Right lobe of liver (tissue), 6 donors: ENCODE results near the gene STMND1. TPM values are rescaled to one million over a fixed set of nuclear protein-coding genes. Genes with fewer than 3 reads are reported as not detected.

Experiments
- ATAC-seq, 4 donors: fragments of 200-7000 bp; cut with Tn5 transposase; one replicate each; pipeline ENCODE4 v1.9.1; 2020; ENCODE audit warnings: mild to moderate bottlenecking in 4 of 4, moderate library complexity in 4 of 4
- DNase-seq, 3 donors: peaks; one replicate each; pipeline ENCODE4 v3.0.0-alpha.2; 2020
- H3K27ac ChIP-seq, 3 donors: fragments of 200-600 bp; one replicate each; pipeline ENCODE4 v1.8.0; 2022
- H3K27me3 ChIP-seq, 2 donors: fragments of 200-600 bp; one replicate each; pipeline ENCODE4 v1.8.0; 2022
- H3K36me3 ChIP-seq, 4 donors: fragments of 200-600 bp; sonication (generic) in 1 of 4; one replicate each; pipeline versions ENCODE4 v1.5.1 to v1.8.0; 2017 to 2022; ENCODE audit warnings: control low read depth in 1 of 4
- H3K4me1 ChIP-seq, 4 donors: fragments of 200-600 bp; sonication (generic) in 1 of 4; one replicate each; pipeline versions ENCODE4 v1.5.1 to v1.8.0; 2017 to 2022; ENCODE audit warnings: control low read depth in 1 of 4
- H3K4me3 ChIP-seq, 3 donors: fragments of 200-600 bp; one replicate each; pipeline ENCODE4 v1.8.0; 2022
- H3K9me3 ChIP-seq, 4 donors: fragments of 200-600 bp; sonication (generic) in 1 of 4; one replicate each; pipeline versions ENCODE4 v1.5.1 to v1.8.0; 2017 to 2022; ENCODE audit warnings: control low read depth in 1 of 4
- POLR2A ChIP-seq: fragments of 450-650 bp; IDR thresholded peaks from one replicate; pipeline ENCODE4 v1.6.1; 2017; ENCODE audit warnings: antibody characterized with exemption, mild to moderate bottlenecking
- WGBS: methylation state at CpG from one replicate; pipeline ENCODE4 v1.1.6; 2018; ENCODE audit warnings: low coverage, low lambda C conversion rate; ENCODE audit not compliant: insufficient coverage; ENCODE audit errors: missing lambda C conversion rate; 5-methylcytosine and 5-hydroxymethylcytosine counted together
- intact Hi-C, 2 donors: fragments of 100-400 bp; cut with DNase I; formaldehyde crosslinking; loops; one replicate each; pipeline versions ENCODE4 v1.11.2 to v1.14.1; 2022
- total RNA-seq, 6 experiments: library from RNA; depleted of rRNA in 2 of 6; stranded (reverse); fragments of >200 nt in 2 of 6; fragmentation: NEBNext Ultra II Directional in 3 of 6; extraction: Animal tissue kit (Norgen Biotek cat#: 25700) in 3 of 6; gene quantifications; one replicate each; pipeline versions ENCODE4 v1.1.0 to v1.2.4, GENCODE V29; 2016 to 2023
- TF ChIP-seq, protein P1 (sequence below), 4 donors: fragments of 200-600 bp in 3 of 4; fragments of 450-650 bp in 1 of 4; IDR thresholded peaks; one replicate each; pipeline versions ENCODE4 v1.5.1 to v1.8.0; 2016 to 2022; ENCODE audit warnings: antibody characterized with exemption in 4 of 4, mild to moderate bottlenecking in 2 of 4
- donor health status: DM: no; HTN: yes; CAD: no.
- donor health status: DM: no; HTN: no; CAD: no.
- donor health status: DM: no; HTN: no; CAD: no.
- donor health status: DM: no; HTN: yes; CAD: no.
- donor health status: DM: no; HTN: yes; CAD: no.

Gene STMND1
- total RNA-seq, 6 experiments from 2014 or later, result 0.25 TPM; not detected in 5

DNA sequence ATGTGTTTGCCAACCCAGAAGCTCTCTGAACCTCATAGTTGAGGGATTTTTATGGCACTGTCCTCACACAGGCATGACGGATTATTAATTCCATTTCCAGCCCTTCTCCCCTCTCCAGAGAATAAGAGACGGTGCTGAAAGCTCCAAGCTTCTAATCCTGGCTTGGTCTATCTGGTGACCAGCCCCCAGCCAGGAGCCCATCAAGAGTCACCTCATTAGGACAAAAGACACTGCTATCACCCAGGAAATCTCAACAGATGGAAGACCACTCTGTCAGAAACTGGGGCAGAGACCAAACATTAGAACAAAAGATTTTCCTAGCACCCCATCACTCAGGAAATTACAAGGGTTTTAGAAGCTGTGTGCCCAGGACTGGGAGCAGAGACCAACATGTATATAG is 48.2 kb downstream of the STMND1 start:
- Histone ChIP-seq H3K9me3 (peaks cover 0 to 6% (median 0%) of the 10 kb centered on the region in 4 donors), H3K27me3 (no peaks in the 10 kb centered on the region), H3K27ac (no peak overlapping the region), H3K4me3 (no peak overlapping the region), H3K36me3 (no peaks in the 10 kb centered on the region), H3K4me1 (no peaks in the 10 kb centered on the region)
- intact Hi-C loops, result loop anchor here in 1 of 2 donors (10.0 kb wide), 1 partner anchor 655 kb away; no protein-coding TSS in a partner anchor
- ATAC-seq (no peak), DNase-seq (no peak)
- TF ChIP-seq POLR2A, result no peak
- TF ChIP-seq, protein P1, sequence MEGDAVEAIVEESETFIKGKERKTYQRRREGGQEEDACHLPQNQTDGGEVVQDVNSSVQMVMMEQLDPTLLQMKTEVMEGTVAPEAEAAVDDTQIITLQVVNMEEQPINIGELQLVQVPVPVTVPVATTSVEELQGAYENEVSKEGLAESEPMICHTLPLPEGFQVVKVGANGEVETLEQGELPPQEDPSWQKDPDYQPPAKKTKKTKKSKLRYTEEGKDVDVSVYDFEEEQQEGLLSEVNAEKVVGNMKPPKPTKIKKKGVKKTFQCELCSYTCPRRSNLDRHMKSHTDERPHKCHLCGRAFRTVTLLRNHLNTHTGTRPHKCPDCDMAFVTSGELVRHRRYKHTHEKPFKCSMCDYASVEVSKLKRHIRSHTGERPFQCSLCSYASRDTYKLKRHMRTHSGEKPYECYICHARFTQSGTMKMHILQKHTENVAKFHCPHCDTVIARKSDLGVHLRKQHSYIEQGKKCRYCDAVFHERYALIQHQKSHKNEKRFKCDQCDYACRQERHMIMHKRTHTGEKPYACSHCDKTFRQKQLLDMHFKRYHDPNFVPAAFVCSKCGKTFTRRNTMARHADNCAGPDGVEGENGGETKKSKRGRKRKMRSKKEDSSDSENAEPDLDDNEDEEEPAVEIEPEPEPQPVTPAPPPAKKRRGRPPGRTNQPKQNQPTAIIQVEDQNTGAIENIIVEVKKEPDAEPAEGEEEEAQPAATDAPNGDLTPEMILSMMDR (IDR thresholded peaks at IDR 0.05), result no peak
- 100% methylated on average over 1 of the region's 2 CpGs for WGBS

DNA sequence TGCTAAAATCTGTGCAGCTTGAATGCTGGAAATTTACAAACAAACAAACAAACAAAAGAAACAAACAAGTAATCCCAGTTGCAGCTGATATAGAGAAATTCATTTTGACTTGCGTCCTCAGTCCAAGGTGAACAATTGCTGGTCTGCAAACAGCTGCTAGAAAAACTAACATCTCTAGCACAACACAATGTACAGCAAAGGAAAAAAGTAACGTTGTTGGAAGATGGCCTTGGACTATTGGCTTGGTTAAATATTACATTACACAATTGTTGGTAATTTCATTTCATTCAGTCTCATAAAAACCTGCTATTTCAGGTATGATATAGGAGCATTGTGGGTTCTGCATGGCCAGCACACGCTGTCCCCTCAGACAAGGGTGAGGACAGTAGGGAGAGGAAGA is 50.0 kb downstream of the STMND1 start:
- Histone ChIP-seq H3K36me3 (no peaks in the 10 kb centered on the region), H3K4me3 (no peak overlapping the region), H3K9me3 (peaks cover 0 to 6% (median 0%) of the 10 kb centered on the region in 4 donors), H3K4me1 (no peaks in the 10 kb centered on the region), H3K27ac (no peak overlapping the region), H3K27me3 (no peaks in the 10 kb centered on the region)
- no peak for TF ChIP-seq POLR2A
- TF ChIP-seq, protein P1 (IDR thresholded peaks at IDR 0.05), result no peak
- DNase-seq, result no peak
- WGBS, result 56% methylated on average over 3 of the region's 3 CpGs
- peak in 2 of 4 donors; percentile 18 to 49 for ATAC-seq
- intact Hi-C loops, result loop anchor here in 1 of 2 donors (10.0 kb wide), 1 partner anchor 653 kb away; no protein-coding TSS in a partner anchor

DNA sequence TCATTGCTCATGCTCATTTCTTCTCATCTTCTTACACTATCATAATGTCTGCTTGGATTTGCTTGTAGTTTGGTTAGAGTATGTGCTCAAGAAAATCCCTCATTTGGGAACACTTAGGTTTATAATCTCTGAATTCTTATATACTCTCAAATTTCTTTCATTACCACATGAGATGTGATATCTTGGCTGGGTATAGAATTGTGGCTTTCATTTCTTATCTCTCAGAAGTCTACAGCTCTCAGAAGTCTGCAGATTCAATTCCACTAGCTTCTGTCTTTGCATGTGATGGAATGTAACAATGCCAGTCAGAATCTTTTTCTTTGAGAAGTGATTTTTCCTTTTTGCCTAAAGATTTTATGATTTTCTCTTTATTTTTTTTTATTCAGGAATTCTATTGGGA is 50.9 kb downstream of the STMND1 start:
- H3K27me3 ChIP-seq, result no peaks in the 10 kb centered on the region
- DNase-seq (no peak), ATAC-seq (no peak)
- intact Hi-C loops, result loop anchor here in 1 of 2 donors (10.0 kb wide), 1 partner anchor 652 kb away; no protein-coding TSS in a partner anchor
- TF ChIP-seq POLR2A, result no peak
- TF ChIP-seq, protein P1 (IDR thresholded peaks at IDR 0.05), result no peak
- H3K4me1 ChIP-seq, result no peaks in the 10 kb centered on the region
- H3K4me3 ChIP-seq, result no peak overlapping the region
- peaks cover 0 to 6% (median 0%) of the 10 kb centered on the region in 4 donors for H3K9me3 ChIP-seq
- H3K27ac ChIP-seq, result no peak overlapping the region
- H3K36me3 ChIP-seq, result no peaks in the 10 kb centered on the region

DNA sequence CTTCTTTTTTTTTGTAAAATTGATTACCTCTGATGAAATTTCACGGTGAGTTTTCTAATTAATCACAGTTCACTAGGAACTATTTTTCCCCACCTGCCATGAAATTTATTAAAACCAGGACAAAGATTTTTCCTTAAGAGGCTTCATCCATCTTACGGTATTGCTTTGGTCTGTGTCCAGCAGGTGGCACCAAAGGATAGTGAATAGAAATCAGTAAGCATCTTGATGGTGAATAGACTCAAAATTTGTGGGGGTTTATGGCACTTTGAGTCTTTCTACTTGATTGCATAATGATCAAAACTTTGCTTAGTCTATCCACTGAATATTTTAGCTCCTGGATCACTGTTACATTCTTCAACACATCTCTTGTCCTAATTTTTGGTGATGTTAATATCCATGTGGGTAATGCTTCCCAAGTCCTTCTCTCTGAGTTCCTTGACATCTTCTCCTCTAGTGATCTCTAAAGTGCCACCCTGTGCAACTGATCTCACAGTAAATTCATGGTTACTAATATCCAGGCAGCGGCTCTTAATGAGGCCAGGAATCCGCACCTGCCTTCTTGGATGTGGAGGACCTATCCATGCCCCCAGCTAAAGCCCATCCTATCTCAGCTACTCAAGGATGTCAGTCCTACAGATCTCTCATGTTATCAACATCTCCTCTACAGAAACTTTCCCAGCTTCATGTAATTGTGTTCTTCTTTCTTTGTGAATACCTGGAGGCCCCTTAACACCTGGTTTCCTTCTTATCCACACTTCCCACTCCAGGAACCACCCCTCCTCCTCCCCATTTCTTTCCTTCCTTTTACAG is 54.5 kb downstream of the STMND1 start:
- WGBS, result 37% methylated on average over 4 of the region's 4 CpGs
- DNase-seq, result peak in 2 of 3 donors; percentile 33 to 65
- intact Hi-C loops, result loop anchor here (5.0 to 10.0 kb wide), 2 partner anchors 426 to 648 kb away; no protein-coding TSS in a partner anchor
- Histone ChIP-seq H3K4me1 (peaks cover 0 to 10% (median 3%) of the 10 kb centered on the region in 4 donors), H3K9me3 (peaks cover 0 to 6% (median 0%) of the 10 kb centered on the region in 4 donors), H3K27me3 (no peaks in the 10 kb centered on the region), H3K4me3 (no peak overlapping the region), H3K36me3 (no peaks in the 10 kb centered on the region), H3K27ac (no peak overlapping the region)
- no peak for TF ChIP-seq POLR2A
- TF ChIP-seq, protein P1 (IDR thresholded peaks at IDR 0.05), result peak; percentile 80 to 88 (median 84)
- ATAC-seq, result peak; percentile 60 to 70 (median 64)
